Stomach (tissue), 4 donors: ENCODE measurements around the gene SNAPC5.

Experiments
- POLR2A ChIP-seq, 4 donors: fragments of 450-650 bp; IDR thresholded peaks; one replicate each; pipeline ENCODE4 v1.6.1; 2016; ENCODE audit warnings: antibody characterized with exemption in 4 of 4, control low read depth in 2 of 4, mild to moderate bottlenecking in 1 of 4, moderate library complexity in 1 of 4
- POLR2AphosphoS5 ChIP-seq, 3 donors: sonication (generic); formaldehyde crosslinking; IDR thresholded peaks; one replicate each; pipeline ENCODE4 v1.6.1; 2016; ENCODE audit warnings: antibody characterized with exemption in 3 of 3
- TF ChIP-seq, protein P1 (sequence below), 7 experiments: fragments of 450-650 bp in 4 of 7; fragments of 200-600 bp in 3 of 7; sonication (generic) in 3 of 7; IDR thresholded peaks; one replicate each; pipeline ENCODE4 v1.5.1; 2016 to 2019; ENCODE audit warnings: antibody characterized with exemption in 7 of 7, control low read depth in 2 of 7, mild to moderate bottlenecking in 1 of 7

DNA sequence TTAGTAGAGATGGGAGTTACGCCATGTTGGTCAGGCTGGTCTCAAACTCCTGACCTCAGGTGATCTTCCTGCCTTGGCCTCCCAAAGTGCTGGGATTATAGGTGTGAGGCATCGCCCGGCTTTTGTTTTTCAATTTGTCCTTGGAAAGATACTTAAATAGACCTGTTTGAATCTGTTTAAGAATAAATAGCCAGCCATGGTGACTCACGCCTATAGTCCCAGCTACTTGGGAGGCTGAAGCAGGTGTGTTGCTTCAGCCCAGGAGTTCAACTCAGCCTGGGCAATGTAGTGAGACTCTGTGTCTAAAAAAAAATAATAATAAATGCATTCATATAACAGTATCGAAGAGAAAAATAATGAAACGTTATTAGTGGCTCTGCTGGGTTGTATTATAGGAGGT lies 17.3 kb downstream of the SNAPC5 start:
- TF ChIP-seq, protein P1, sequence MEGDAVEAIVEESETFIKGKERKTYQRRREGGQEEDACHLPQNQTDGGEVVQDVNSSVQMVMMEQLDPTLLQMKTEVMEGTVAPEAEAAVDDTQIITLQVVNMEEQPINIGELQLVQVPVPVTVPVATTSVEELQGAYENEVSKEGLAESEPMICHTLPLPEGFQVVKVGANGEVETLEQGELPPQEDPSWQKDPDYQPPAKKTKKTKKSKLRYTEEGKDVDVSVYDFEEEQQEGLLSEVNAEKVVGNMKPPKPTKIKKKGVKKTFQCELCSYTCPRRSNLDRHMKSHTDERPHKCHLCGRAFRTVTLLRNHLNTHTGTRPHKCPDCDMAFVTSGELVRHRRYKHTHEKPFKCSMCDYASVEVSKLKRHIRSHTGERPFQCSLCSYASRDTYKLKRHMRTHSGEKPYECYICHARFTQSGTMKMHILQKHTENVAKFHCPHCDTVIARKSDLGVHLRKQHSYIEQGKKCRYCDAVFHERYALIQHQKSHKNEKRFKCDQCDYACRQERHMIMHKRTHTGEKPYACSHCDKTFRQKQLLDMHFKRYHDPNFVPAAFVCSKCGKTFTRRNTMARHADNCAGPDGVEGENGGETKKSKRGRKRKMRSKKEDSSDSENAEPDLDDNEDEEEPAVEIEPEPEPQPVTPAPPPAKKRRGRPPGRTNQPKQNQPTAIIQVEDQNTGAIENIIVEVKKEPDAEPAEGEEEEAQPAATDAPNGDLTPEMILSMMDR (IDR thresholded peaks at IDR 0.05), result no peak
- TF ChIP-seq POLR2A (IDR thresholded peaks at IDR 0.05) (no peak), POLR2AphosphoS5 (IDR thresholded peaks at IDR 0.05) (no peak)
